OCI-LY7 (cell line): ENCODE results near the gene ACADS. TPM values are rescaled to one million over a fixed set of nuclear protein-coding genes. Genes with fewer than 3 reads are reported as not detected.
A peak's percentile ranks its signal among the peaks of the same experiment; 100 is the strongest.

Source experiments
- BruUV-seq: library from RNA; stranded (reverse); fragments of 400-500 nt; replicated peaks from 2 replicates; lab custom pipeline; 2021; lab: Mats Ljungman, UMichigan
- CTCF ChIA-PET: fragments of 300-600 bp; sonication (Branson Sonifier 250); formaldehyde crosslinking; loops from one replicate; lab custom pipeline; 2022; ENCODE audit warnings: antibody characterized with exemption; ENCODE audit not compliant: unreplicated experiment; lab: Charles Lee
- POLR2A ChIA-PET: fragments of 300-600 bp; sonication (Branson Sonifier 250); formaldehyde crosslinking; loops from one replicate; lab custom pipeline; 2022; ENCODE audit warnings: antibody characterized with exemption; lab: Charles Lee
- DNase-seq: peaks from one replicate; pipeline ENCODE4 v3.0.0-alpha.2; 2015; ENCODE audit warnings: low spot score
- H2AFZ ChIP-seq: fragments of 200-600 bp; sonication (generic), shearing (Covaris generic); 2 replicates; pipeline ENCODE4 v1.6.1; 2014; ENCODE audit warnings: mild to moderate bottlenecking, antibody characterized with exemption, low read length, moderate library complexity
- H3K27ac ChIP-seq: fragments of 200-600 bp; sonication (generic); 2 replicates; pipeline ENCODE4 v1.5.1; 2014; ENCODE audit warnings: mixed run types, low read depth, mild to moderate bottlenecking, moderate library complexity, low read length, inconsistent platforms; ENCODE audit not compliant: poor library complexity, severe bottlenecking
- H3K36me3 ChIP-seq: fragments of 200-600 bp; sonication (generic); 2 replicates; pipeline ENCODE4 v1.6.1; 2014; ENCODE audit warnings: mild to moderate bottlenecking, antibody characterized with exemption, low read length, moderate library complexity, mixed read lengths; ENCODE audit not compliant: insufficient read depth
- H3K4me1 ChIP-seq: fragments of 200-600 bp; sonication (generic); 2 replicates; pipeline ENCODE4 v1.5.1; 2014; ENCODE audit warnings: mild to moderate bottlenecking, low read length; ENCODE audit not compliant: insufficient read depth, poor library complexity, severe bottlenecking
- H3K4me2 ChIP-seq: fragments of 200-600 bp; sonication (generic); 2 replicates; pipeline ENCODE4 v1.6.1; 2014; ENCODE audit warnings: mild to moderate bottlenecking, low read length
- H3K4me3 ChIP-seq: fragments of 200-600 bp; sonication (generic); 2 replicates; pipeline ENCODE4 v1.5.1; 2014; ENCODE audit warnings: mild to moderate bottlenecking, low read depth, low read length; ENCODE audit not compliant: poor library complexity, severe bottlenecking
- H3K79me2 ChIP-seq: fragments of 200-600 bp; sonication (generic); 2 replicates; pipeline ENCODE4 v1.6.1; 2016; ENCODE audit warnings: low read depth, mild to moderate bottlenecking, low read length, moderate library complexity, mixed read lengths; ENCODE audit not compliant: insufficient read depth
- H3K9me2 ChIP-seq: fragments of 200-600 bp; sonication (generic); 2 replicates; pipeline ENCODE4 v1.6.1; 2016; ENCODE audit warnings: mild to moderate bottlenecking, low read length, mixed read lengths; ENCODE audit not compliant: insufficient read depth
- H3K9me3 ChIP-seq: fragments of 200-600 bp; sonication (generic); 2 replicates; pipeline ENCODE4 v1.6.1; 2014; ENCODE audit warnings: mild to moderate bottlenecking, mixed run types, low read length, mixed read lengths
- H4K20me1 ChIP-seq: fragments of 200-600 bp; sonication (generic); 2 replicates; pipeline ENCODE4 v1.6.1; 2014; ENCODE audit warnings: mild to moderate bottlenecking, antibody characterized with exemption, low read length, moderate library complexity, mixed read lengths; ENCODE audit not compliant: insufficient read depth
- EZH2phosphoT487 ChIP-seq: fragments of 200-600 bp; sonication (generic); IDR thresholded peaks from 2 replicates; pipeline ENCODE4 v1.6.1; 2018; ENCODE audit warnings: low read depth, borderline replicate concordance, mild to moderate bottlenecking, mixed run types, antibody characterized with exemption, low read length, moderate library complexity, mixed read lengths
- intact Hi-C: fragments of 100-400 bp; cut with micrococcal nuclease; formaldehyde crosslinking; loops from one replicate; pipeline ENCODE4 v1.10.0; 2022; ENCODE audit not compliant: unreplicated experiment
- total RNA-seq, 2 experiments: library from RNA; depleted of rRNA in 1 of 2; stranded (reverse); fragments of >200 nt in 1 of 2; shearing (Covaris generic) in 1 of 2; gene quantifications; 2 replicates each; pipeline ENCODE4 v1.2.3, GENCODE V29; 2014 to 2022
- TF ChIP-seq, protein P1 (sequence below): fragments of 200-600 bp; sonication (generic); conservative IDR thresholded peaks from 2 replicates; pipeline ENCODE4 v1.5.1; 2014; ENCODE audit warnings: mild to moderate bottlenecking, antibody characterized with exemption, low read length, moderate library complexity, mixed read lengths

The ACADS gene
- total RNA-seq, 2 experiments from 2014 or later: 8.8 to 11.2 TPM

- ChIA-PET CTCF (interaction anchor here (1.0 to 2.3 kb wide), 2 partner anchors 40 to 41 kb away, joined by 3 to 6 read pairs; no protein-coding TSS in a partner anchor), POLR2A (interaction anchor here (0.6 to 1.4 kb wide), 5 partner anchors 10 to 390 kb away, joined by 3 to 11 read pairs (median 3); partner anchors contain the start of gene POP5)
- H4K20me1 ChIP-seq: peaks cover 30% of the 10 kb centered on the region
- BruUV-seq: no TSS peak
- peak; percentile 65 for DNase-seq
- peak overlapping the region; percentile 98 for H3K4me2 ChIP-seq
- H3K79me2 ChIP-seq: peaks cover 57% of the 10 kb centered on the region
- H3K4me3 ChIP-seq: peak overlapping the region; percentile 91
- TF ChIP-seq EZH2phosphoT487: no peak
- TF ChIP-seq, protein P1, sequence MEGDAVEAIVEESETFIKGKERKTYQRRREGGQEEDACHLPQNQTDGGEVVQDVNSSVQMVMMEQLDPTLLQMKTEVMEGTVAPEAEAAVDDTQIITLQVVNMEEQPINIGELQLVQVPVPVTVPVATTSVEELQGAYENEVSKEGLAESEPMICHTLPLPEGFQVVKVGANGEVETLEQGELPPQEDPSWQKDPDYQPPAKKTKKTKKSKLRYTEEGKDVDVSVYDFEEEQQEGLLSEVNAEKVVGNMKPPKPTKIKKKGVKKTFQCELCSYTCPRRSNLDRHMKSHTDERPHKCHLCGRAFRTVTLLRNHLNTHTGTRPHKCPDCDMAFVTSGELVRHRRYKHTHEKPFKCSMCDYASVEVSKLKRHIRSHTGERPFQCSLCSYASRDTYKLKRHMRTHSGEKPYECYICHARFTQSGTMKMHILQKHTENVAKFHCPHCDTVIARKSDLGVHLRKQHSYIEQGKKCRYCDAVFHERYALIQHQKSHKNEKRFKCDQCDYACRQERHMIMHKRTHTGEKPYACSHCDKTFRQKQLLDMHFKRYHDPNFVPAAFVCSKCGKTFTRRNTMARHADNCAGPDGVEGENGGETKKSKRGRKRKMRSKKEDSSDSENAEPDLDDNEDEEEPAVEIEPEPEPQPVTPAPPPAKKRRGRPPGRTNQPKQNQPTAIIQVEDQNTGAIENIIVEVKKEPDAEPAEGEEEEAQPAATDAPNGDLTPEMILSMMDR: 0 out of 2 replicates have a peak, but pooled peaks have one; percentile 27
- H3K9me3 ChIP-seq: no peaks in the 10 kb centered on the region; the same call in 1 of the 2 replicates
- H2AFZ ChIP-seq: no peak overlapping the region
- H3K9me2 ChIP-seq: no peaks in the 10 kb centered on the region
- peak overlapping the region; percentile 94 for H3K27ac ChIP-seq
- H3K36me3 ChIP-seq: peaks cover 24% of the 10 kb centered on the region; the same call in 1 of the 2 replicates
- intact Hi-C loops: loop anchor here (1.0 to 2.0 kb wide), 3 partner anchors 23 to 284 kb away; partner anchors contain the start of gene UNC119B
- H3K4me1 ChIP-seq: peaks cover 51% of the 10 kb centered on the region
These were observed 37.9 kb upstream of the ACADS start for GRCh38 chr12:120687578-120688289.

GRCh38 chr12:120688527-120689071 is 37.0 kb upstream of the ACADS start:
- no peaks in the 10 kb centered on the region; the same call in 1 of the 2 replicates for H3K9me3 ChIP-seq
- TSS peak; percentile 55 for BruUV-seq

More at GRCh38 chr12:120688527-120689071, 37.0 kb upstream of the ACADS start:
- no peak for DNase-seq
- Histone ChIP-seq H3K4me1 (peaks cover 42% of the 10 kb centered on the region), H3K27ac (no peak overlapping the region), H3K4me3 (peak overlapping the region; percentile 91), H3K36me3 (peaks cover 32% of the 10 kb centered on the region; the same call in 1 of the 2 replicates), H2AFZ (no peak overlapping the region), H4K20me1 (peaks cover 36% of the 10 kb centered on the region), H3K4me2 (peak overlapping the region; percentile 98), H3K9me2 (no peaks in the 10 kb centered on the region), H3K79me2 (peaks cover 66% of the 10 kb centered on the region)
- POLR2A ChIA-PET: interaction anchor here (0.6 to 1.4 kb wide), 3 partner anchors 17 to 136 kb away, joined by 3 to 11 read pairs (median 4); no protein-coding TSS in a partner anchor
- CTCF ChIA-PET: interaction anchor here (1.0 to 2.3 kb wide), 2 partner anchors 41 to 42 kb away, joined by 3 to 6 read pairs; no protein-coding TSS in a partner anchor
- intact Hi-C loops: loop anchor here (1.0 kb wide), 1 partner anchor 26 kb away; no protein-coding TSS in a partner anchor
- no peak for TF ChIP-seq EZH2phosphoT487
- TF ChIP-seq, protein P1: no peak
